ENCODE results near the gene NCDN. TPM values are rescaled to one million over a fixed set of nuclear protein-coding genes. Genes with fewer than 3 reads are reported as not detected.
A peak's percentile ranks its signal among the peaks of the same experiment; 100 is the strongest.

Gene NCDN
- total and polyA plus RNA-seq, 2 of the 8 experiments (the other 6 are each of a cell fraction or from before 2014, with no cell fraction given): 26.2 to 35.4 TPM

GRCh38 chr1:35554266-35555211, 3.1 kb upstream of the NCDN start:
- Histone ChIP-seq H2BK120ac (replicated peaks; ENCODE audit: low read depth, low read length) (peak overlapping the region; percentile 30), H3K18ac (ENCODE audit: extremely low read depth, low read length) (peak overlapping the region; percentile 80; the same call in 1 of the 2 replicates), H2AFZ (ENCODE audit: low read length) (no peak overlapping the region), H3K4me1 (replicated peaks in 1 of 4; ENCODE audit: control insufficient read depth in 3 of 4, insufficient read depth in 4 of 4, low read length in 3 of 4) (peaks cover 7 to 20% (median 16%) of the 10 kb centered on the region in 4 experiments; a peak in 6 of 7 replicates), H3K56ac (replicated peaks; ENCODE audit: insufficient read length, low read depth, low read length) (peak overlapping the region; percentile 24), H3K9me3 (ENCODE audit: insufficient read depth in 2 of 2, low read depth in 1 of 2, low read length in 1 of 2) (no peaks in the 10 kb centered on the region), H3K9ac (replicated peaks in 1 of 4; ENCODE audit: extremely low read depth in 1 of 4, low read depth in 3 of 4, low read length in 3 of 4) (peak overlapping the region in 2 of 4 experiments; percentile 9 to 63; a peak in 3 of 7 replicates), H2BK20ac (ENCODE audit: low read length) (0 out of 2 replicates have a peak overlapping the region, but pooled peaks have one; percentile 82), H3K14ac (ENCODE audit: insufficient read length) (no peak overlapping the region), H3K27me3 (replicated peaks in 1 of 4; ENCODE audit: control insufficient read depth in 3 of 4, extremely low read depth in 1 of 4, insufficient read depth in 3 of 4, low read length in 3 of 4) (no peaks in the 10 kb centered on the region), H2BK5ac (ENCODE audit: low read depth, low read length) (peak overlapping the region; percentile 87; the same call in 1 of the 2 replicates), H2BK15ac (ENCODE audit: low read length) (no peak overlapping the region), H3K4me3 (ENCODE audit: extremely low read depth in 1 of 4, insufficient read depth in 2 of 4, low read depth in 3 of 4, low read length in 4 of 4) (peak overlapping the region; percentile 25 to 76 (median 57); a peak in 7 of 8 replicates), H3K36me3 (ENCODE audit: control insufficient read depth in 2 of 4, insufficient read depth in 4 of 4, low read length in 3 of 4) (peaks cover 0 to 43% (median 5%) of the 10 kb centered on the region in 4 experiments; a peak in 2 of 8 replicates), H3K23me2 (ENCODE audit: low read depth, low read length) (peaks cover 5% of the 10 kb centered on the region; the same call in 1 of the 2 replicates), H2BK12ac (ENCODE audit: low read depth, low read length) (peak overlapping the region; percentile 86), H3K4me2 (ENCODE audit: insufficient read depth in 1 of 2, low read depth in 2 of 2, low read length in 2 of 2) (peak overlapping the region; percentile 85 to 92), H3K79me1 (ENCODE audit: low read depth, low read length) (no peaks in the 10 kb centered on the region; the same call in 1 of the 2 replicates), H3K27ac (ENCODE audit: low read depth, low read length) (peak overlapping the region; percentile 76), H3K4ac (replicated peaks; ENCODE audit: insufficient read length, low read depth, low read length) (peak overlapping the region; percentile 16), H4K8ac (ENCODE audit: extremely low read depth, insufficient read depth, low read length) (no peak overlapping the region), H2AK5ac (ENCODE audit: low read depth, low read length) (no peak overlapping the region; the same call in 1 of the 2 replicates), H3K23ac (ENCODE audit: insufficient read length) (no peak overlapping the region), H4K20me1 (replicated peaks in 1 of 2; ENCODE audit: control insufficient read depth in 1 of 2, insufficient read depth in 2 of 2, low read length in 2 of 2) (peaks cover 0 to 2% of the 10 kb centered on the region in 2 experiments), H4K5ac (ENCODE audit: insufficient read length, low read depth, low read length) (peak overlapping the region; percentile 94), H4K91ac (replicated peaks; ENCODE audit: insufficient read length, low read length) (peak overlapping the region; percentile 51), H3K79me2 (ENCODE audit: control insufficient read depth in 1 of 2, insufficient read depth in 2 of 2, low read length in 2 of 2) (peaks cover 4 to 66% of the 10 kb centered on the region in 2 experiments; a peak in 3 of 4 replicates)
- DNase-seq (ENCODE audit: low read depth in 1 of 2, low spot score in 2 of 2) (no peak), FAIRE-seq (peak; percentile 81)
- ChIA-PET POLR2A (ENCODE audit: partially characterized antibody) (interaction anchor here (0.8 to 1.5 kb wide), 2 partner anchors 10 to 29 kb away, joined by 4 to 5 read pairs; no protein-coding TSS in a partner anchor), CTCF (ENCODE audit: partially characterized antibody) (no interaction called here)
- WGBS, 2 experiments (ENCODE audit: extremely low coverage in 1 of 2, insufficient coverage in 1 of 2, insufficient read length in 1 of 2, insufficient replicate concordance in 2 of 2, low coverage in 1 of 2, low lambda C conversion rate in 2 of 2, missing lambda C conversion rate in 1 of 2): 27% methylated on average over 7 of the region's 7 CpGs; no CpG with 5 or more reads in 1 of the 2 experiments
- TF ChIP-seq EGR1 (IDR thresholded peaks at IDR 0.05; ENCODE audit: borderline replicate concordance, low read depth, low read length): no peak
- no peak for TF ChIP-seq SAP30 (IDR thresholded peaks at IDR 0.05; ENCODE audit: insufficient read depth, insufficient replicate concordance, low read length)
- TF ChIP-seq TBP (IDR thresholded peaks at IDR 0.05; ENCODE audit: low read depth, low read length): peak; percentile 74
- no peak for TF ChIP-seq CTBP2 (IDR thresholded peaks at IDR 0.05; ENCODE audit: borderline replicate concordance, insufficient read depth, insufficient read length, low read length)
- TF ChIP-seq CREB1 (IDR thresholded peaks at IDR 0.05): peak; percentile 46; the same call in 1 of the 2 replicates
- no peak for TF ChIP-seq SP2 (IDR thresholded peaks at IDR 0.05; ENCODE audit: low read length)
- TF ChIP-seq GABPA (IDR thresholded peaks at IDR 0.05; ENCODE audit: borderline replicate concordance, insufficient read depth, low read length): no peak

Data from H1 (cell line).